ENCODE measurements around the gene MAP2K7.

The MAP2K7 gene

GRCh38 chr19:7918615-7919421 is 15.1 kb downstream of the MAP2K7 start:
- Histone ChIP-seq H3K27me3 (ENCODE audit: control insufficient read depth in 1 of 2, insufficient read depth in 2 of 2, low read length in 2 of 2) (peaks cover 18 to 60% of the 10 kb centered on the region in 2 donors), H3K9ac (ENCODE audit: low read length) (no peak overlapping the region), H3K36me3 (ENCODE audit: insufficient read depth, low read length) (peaks cover 16% of the 10 kb centered on the region), H3K4me1 (ENCODE audit: insufficient read depth, low read length) (peaks cover 38% of the 10 kb centered on the region), H3K9me3 (ENCODE audit: low read length) (no peaks in the 10 kb centered on the region), H3K4me3 (ENCODE audit: low read depth in 1 of 2, low read length in 2 of 2) (no peak overlapping the region), H3K27ac (ENCODE audit: low read depth, low read length) (no peak overlapping the region)

- Histone ChIP-seq H3K36me3 (ENCODE audit: insufficient read depth, low read length) (peaks cover 16% of the 10 kb centered on the region), H3K27ac (ENCODE audit: low read depth, low read length) (peak within 1 kb of the TSS; percentile 85), H3K9me3 (ENCODE audit: low read length) (no peaks in the 10 kb centered on the region), H3K9ac (ENCODE audit: low read length) (peak within 1 kb of the TSS; percentile 70), H3K4me3 (ENCODE audit: low read depth in 1 of 2, low read length in 2 of 2) (peak within 1 kb of the TSS; percentile 44 to 77), H3K27me3 (ENCODE audit: control insufficient read depth in 1 of 2, insufficient read depth in 2 of 2, low read length in 2 of 2) (peaks cover 18 to 49% of the 10 kb centered on the region in 2 donors), H3K4me1 (ENCODE audit: insufficient read depth, low read length) (peaks cover 38% of the 10 kb centered on the region)
These were observed 16.2 kb downstream of the MAP2K7 start, which contains the start of gene SNAPC2 for GRCh38 chr19:7919610-7920518. SNAPC2 (plus strand) TSS chr19:7920338; CDS start chr19:7920367, 29 bp downstream.

- peak overlapping the region; percentile 70 for H3K9ac ChIP-seq (ENCODE audit: low read length)
- H3K9me3 ChIP-seq (ENCODE audit: low read length) = no peaks in the 10 kb centered on the region
- peaks cover 37% of the 10 kb centered on the region for H3K4me1 ChIP-seq (ENCODE audit: insufficient read depth, low read length)
- H3K36me3 ChIP-seq (ENCODE audit: insufficient read depth, low read length) = peaks cover 16% of the 10 kb centered on the region
- peaks cover 10 to 41% of the 10 kb centered on the region in 2 donors for H3K27me3 ChIP-seq (ENCODE audit: control insufficient read depth in 1 of 2, insufficient read depth in 2 of 2, low read length in 2 of 2)
- H3K27ac ChIP-seq (ENCODE audit: low read depth, low read length) = peak overlapping the region; percentile 85
- H3K4me3 ChIP-seq (ENCODE audit: low read depth in 1 of 2, low read length in 2 of 2) = peak overlapping the region; percentile 44 to 77
These were observed 17.0 kb downstream of the MAP2K7 start for GRCh38 chr19:7920519-7921301.

- H3K4me3 ChIP-seq (ENCODE audit: low read depth in 1 of 2, low read length in 2 of 2) = peak overlapping the region; percentile 29 to 65
- H3K27me3 ChIP-seq (ENCODE audit: control insufficient read depth in 1 of 2, insufficient read depth in 2 of 2, low read length in 2 of 2) = peaks cover 6 to 33% of the 10 kb centered on the region in 2 donors
- H3K4me1 ChIP-seq (ENCODE audit: insufficient read depth, low read length) = peaks cover 36% of the 10 kb centered on the region
- peak overlapping the region; percentile 85 for H3K27ac ChIP-seq (ENCODE audit: low read depth, low read length)
- H3K36me3 ChIP-seq (ENCODE audit: insufficient read depth, low read length) = peaks cover 16% of the 10 kb centered on the region
- H3K9me3 ChIP-seq (ENCODE audit: low read length) = no peaks in the 10 kb centered on the region
- peak overlapping the region; percentile 70 for H3K9ac ChIP-seq (ENCODE audit: low read length)
These were observed 17.8 kb downstream of the MAP2K7 start for GRCh38 chr19:7921302-7921966.

- Histone ChIP-seq H3K27ac (ENCODE audit: low read depth, low read length) (peak overlapping the region; percentile 89), H3K9me3 (ENCODE audit: low read length) (no peaks in the 10 kb centered on the region), H3K27me3 (ENCODE audit: control insufficient read depth in 1 of 2, insufficient read depth in 2 of 2, low read length in 2 of 2) (peaks cover 6 to 26% of the 10 kb centered on the region in 2 donors), H3K4me1 (ENCODE audit: insufficient read depth, low read length) (peaks cover 44% of the 10 kb centered on the region), H3K9ac (ENCODE audit: low read length) (peak overlapping the region; percentile 70), H3K4me3 (ENCODE audit: low read depth in 1 of 2, low read length in 2 of 2) (peak overlapping the region; percentile 29 to 65), H3K36me3 (ENCODE audit: insufficient read depth, low read length) (peaks cover 16% of the 10 kb centered on the region)
These were observed 18.5 kb downstream of the MAP2K7 start for GRCh38 chr19:7921967-7922835.

- Histone ChIP-seq H3K27ac (ENCODE audit: low read depth, low read length) (peak overlapping the region; percentile 89), H3K4me1 (ENCODE audit: insufficient read depth, low read length) (peaks cover 50% of the 10 kb centered on the region), H3K27me3 (ENCODE audit: control insufficient read depth in 1 of 2, insufficient read depth in 2 of 2, low read length in 2 of 2) (peaks cover 6 to 20% of the 10 kb centered on the region in 2 donors), H3K36me3 (ENCODE audit: insufficient read depth, low read length) (peaks cover 16% of the 10 kb centered on the region), H3K9ac (ENCODE audit: low read length) (no peak overlapping the region), H3K9me3 (ENCODE audit: low read length) (no peaks in the 10 kb centered on the region), H3K4me3 (ENCODE audit: low read depth in 1 of 2, low read length in 2 of 2) (no peak overlapping the region)
These were observed 19.1 kb downstream of the MAP2K7 start for GRCh38 chr19:7922836-7923195.

GRCh38 chr19:7923295-7924191 is 19.9 kb downstream of the MAP2K7 start:
- Histone ChIP-seq H3K4me3 (ENCODE audit: low read depth in 1 of 2, low read length in 2 of 2) (peak overlapping the region in 1 of 2 donors; percentile 49), H3K36me3 (ENCODE audit: insufficient read depth, low read length) (peaks cover 16% of the 10 kb centered on the region), H3K4me1 (ENCODE audit: insufficient read depth, low read length) (peaks cover 57% of the 10 kb centered on the region), H3K27me3 (ENCODE audit: control insufficient read depth in 1 of 2, insufficient read depth in 2 of 2, low read length in 2 of 2) (peaks cover 2 to 13% of the 10 kb centered on the region in 2 donors), H3K9ac (ENCODE audit: low read length) (no peak overlapping the region), H3K27ac (ENCODE audit: low read depth, low read length) (peak overlapping the region; percentile 89), H3K9me3 (ENCODE audit: low read length) (no peaks in the 10 kb centered on the region)

- H3K4me3 ChIP-seq (ENCODE audit: low read depth in 1 of 2, low read length in 2 of 2) = peak overlapping the region in 1 of 2 donors; percentile 49
- no peak overlapping the region for H3K9ac ChIP-seq (ENCODE audit: low read length)
- peaks cover 16% of the 10 kb centered on the region for H3K36me3 ChIP-seq (ENCODE audit: insufficient read depth, low read length)
- H3K4me1 ChIP-seq (ENCODE audit: insufficient read depth, low read length) = peaks cover 63% of the 10 kb centered on the region
- H3K27ac ChIP-seq (ENCODE audit: low read depth, low read length) = peak overlapping the region; percentile 89
- no peaks in the 10 kb centered on the region for H3K9me3 ChIP-seq (ENCODE audit: low read length)
- H3K27me3 ChIP-seq (ENCODE audit: control insufficient read depth in 1 of 2, insufficient read depth in 2 of 2, low read length in 2 of 2) = peaks cover 0 to 6% of the 10 kb centered on the region in 2 donors
These were observed 20.6 kb downstream of the MAP2K7 start for GRCh38 chr19:7924241-7924640.

- Histone ChIP-seq H3K36me3 (ENCODE audit: insufficient read depth, low read length) (peaks cover 16% of the 10 kb centered on the region), H3K27me3 (ENCODE audit: control insufficient read depth in 1 of 2, insufficient read depth in 2 of 2, low read length in 2 of 2) (peaks cover 0 to 1% of the 10 kb centered on the region in 2 donors), H3K4me1 (ENCODE audit: insufficient read depth, low read length) (peaks cover 65% of the 10 kb centered on the region), H3K9ac (ENCODE audit: low read length) (no peak overlapping the region), H3K27ac (ENCODE audit: low read depth, low read length) (peak overlapping the region; percentile 89), H3K9me3 (ENCODE audit: low read length) (no peaks in the 10 kb centered on the region), H3K4me3 (ENCODE audit: low read depth in 1 of 2, low read length in 2 of 2) (peak overlapping the region; percentile 49 to 57)
These were observed 21.0 kb downstream of the MAP2K7 start for GRCh38 chr19:7924651-7925170.

Data from muscle layer of colon (tissue), 2 donors.